NCI-H146 treated with DMSO at 0.1 percent for 48 hours (cell line): ENCODE results near the gene FAM120A.

ENCODE experiments used
- DNase-seq: peaks from one replicate; lab custom pipeline; 2025; ENCODE audit not compliant: unreplicated experiment; lab: John Stamatoyannopoulos, UW

FAM120A gene

GRCh38 chr9:93613791-93614190, 162.3 kb downstream of the FAM120A start:
- no peak for DNase-seq

GRCh38 chr9:93614830-93615468, 163.5 kb downstream of the FAM120A start:
- no peak for DNase-seq
